ENCODE results near the gene FOXN1. TPM values are rescaled to one million over a fixed set of nuclear protein-coding genes. Genes with fewer than 3 reads are reported as not detected.

The FOXN1 gene
- total RNA-seq, 1 experiment from 2014 or later: 0.48 TPM

DNA sequence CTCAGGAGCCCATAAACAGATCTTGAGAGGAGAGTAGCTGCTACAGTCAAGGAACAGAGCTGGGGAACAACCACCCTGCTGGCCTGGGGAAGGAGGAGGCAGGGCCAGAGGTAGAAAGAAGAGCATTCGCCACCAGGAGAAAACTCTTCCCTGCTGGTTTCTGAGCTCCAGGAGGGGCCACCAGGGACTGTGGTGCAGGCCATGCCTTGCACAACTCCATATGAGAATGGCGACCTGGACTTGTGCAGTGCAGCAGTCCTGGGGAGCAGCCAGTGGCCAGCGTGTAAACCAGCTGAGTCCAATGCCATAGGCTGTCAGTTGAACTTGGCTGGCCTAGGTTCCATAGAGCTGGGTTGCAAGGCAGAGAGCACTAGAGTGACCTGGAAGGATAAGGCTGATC is 21.1 kb upstream of the FOXN1 start:
- H3K4me1 Mint-ChIP-seq (ENCODE audit: low read depth, unreplicated experiment): peaks cover 25% of the 10 kb centered on the region

DNA sequence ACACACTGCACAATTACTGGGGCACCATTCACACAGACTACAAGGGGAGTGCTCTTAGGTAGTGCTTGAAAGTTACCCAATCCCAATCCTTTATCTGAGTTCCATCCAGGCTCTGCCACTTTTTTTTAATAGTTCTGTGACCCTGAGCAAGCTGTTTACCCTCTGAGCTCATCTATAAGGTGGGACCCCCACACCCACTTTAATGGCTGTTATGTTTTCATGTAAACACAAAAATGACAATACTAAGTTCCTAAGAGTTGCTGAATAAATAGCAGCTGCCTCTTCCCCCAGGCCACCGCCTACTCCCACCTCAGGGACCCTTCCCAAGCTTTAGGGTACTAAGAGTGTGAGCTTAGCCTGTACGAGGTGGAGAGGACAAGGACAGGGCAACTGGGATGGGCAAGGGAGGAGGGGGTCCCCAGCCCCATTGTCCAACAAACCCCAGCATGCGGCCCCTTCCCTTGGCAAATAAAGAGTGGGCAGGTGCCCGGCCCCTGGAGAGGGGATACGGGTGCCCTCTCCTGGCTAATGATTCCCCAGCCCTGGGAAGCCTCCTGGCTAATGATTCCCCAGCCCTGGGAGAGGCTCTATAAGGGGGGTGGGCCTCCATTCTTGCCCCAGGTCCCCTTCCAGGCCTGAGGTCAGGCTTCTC is 18.1 kb upstream of the FOXN1 start:
- H3K9me3 Mint-ChIP-seq (ENCODE audit: unreplicated experiment): no peaks in the 10 kb centered on the region
- H3K4me3 Mint-ChIP-seq (ENCODE audit: unreplicated experiment): no peak overlapping the region
- POLR2A ChIA-PET: no interaction called here
- H3K4me3 ChIP-seq (ENCODE audit: low read depth, low read length): no peak overlapping the region
- H3K4me1 Mint-ChIP-seq (ENCODE audit: low read depth, unreplicated experiment): peaks cover 11% of the 10 kb centered on the region
- peaks cover 24% of the 10 kb centered on the region for H3K4me1 ChIP-seq
- H3K27me3 Mint-ChIP-seq (ENCODE audit: insufficient read depth, unreplicated experiment): no peaks in the 10 kb centered on the region
- no peaks in the 10 kb centered on the region for H3K9me3 ChIP-seq
- CTCF ChIA-PET: interaction anchor here (0.8 to 1.5 kb wide), 2 partner anchors 22 to 88 kb away, joined by 3 read pairs; no protein-coding TSS in a partner anchor
- no peaks in the 10 kb centered on the region for H3K36me3 Mint-ChIP-seq (ENCODE audit: insufficient read depth, unreplicated experiment)
- H3K27ac Mint-ChIP-seq (ENCODE audit: unreplicated experiment): no peak overlapping the region
- intact Hi-C loops (cut with micrococcal nuclease; ENCODE audit: unreplicated experiment): loop anchor here (2.0 kb wide), 1 partner anchor 13 kb away; no protein-coding TSS in a partner anchor
- no TSS peak for BruUV-seq (replicated peaks)
- H3K36me3 ChIP-seq (ENCODE audit: control insufficient read depth, insufficient read depth, low read length): no peaks in the 10 kb centered on the region
- DNase-seq: peak in 1 of 2 experiments; percentile 57
- TF ChIP-seq, protein P1, sequence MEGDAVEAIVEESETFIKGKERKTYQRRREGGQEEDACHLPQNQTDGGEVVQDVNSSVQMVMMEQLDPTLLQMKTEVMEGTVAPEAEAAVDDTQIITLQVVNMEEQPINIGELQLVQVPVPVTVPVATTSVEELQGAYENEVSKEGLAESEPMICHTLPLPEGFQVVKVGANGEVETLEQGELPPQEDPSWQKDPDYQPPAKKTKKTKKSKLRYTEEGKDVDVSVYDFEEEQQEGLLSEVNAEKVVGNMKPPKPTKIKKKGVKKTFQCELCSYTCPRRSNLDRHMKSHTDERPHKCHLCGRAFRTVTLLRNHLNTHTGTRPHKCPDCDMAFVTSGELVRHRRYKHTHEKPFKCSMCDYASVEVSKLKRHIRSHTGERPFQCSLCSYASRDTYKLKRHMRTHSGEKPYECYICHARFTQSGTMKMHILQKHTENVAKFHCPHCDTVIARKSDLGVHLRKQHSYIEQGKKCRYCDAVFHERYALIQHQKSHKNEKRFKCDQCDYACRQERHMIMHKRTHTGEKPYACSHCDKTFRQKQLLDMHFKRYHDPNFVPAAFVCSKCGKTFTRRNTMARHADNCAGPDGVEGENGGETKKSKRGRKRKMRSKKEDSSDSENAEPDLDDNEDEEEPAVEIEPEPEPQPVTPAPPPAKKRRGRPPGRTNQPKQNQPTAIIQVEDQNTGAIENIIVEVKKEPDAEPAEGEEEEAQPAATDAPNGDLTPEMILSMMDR (IDR thresholded peaks at IDR 0.05; ENCODE audit: insufficient read depth in 1 of 2, low read depth in 1 of 2, low read length in 1 of 2, severe bottlenecking in 1 of 2, unreplicated experiment in 1 of 2): peak in 1 of 2 experiments; percentile 55
- H3K27me3 ChIP-seq (replicated peaks; ENCODE audit: control insufficient read depth, insufficient read depth, low read length): no peaks in the 10 kb centered on the region

More for the DNA sequence above, 21.1 kb upstream of the FOXN1 start:
- intact Hi-C loops (cut with micrococcal nuclease; ENCODE audit: unreplicated experiment): no loop called here
- no TSS peak for BruUV-seq (replicated peaks)
- Histone ChIP-seq H3K4me1 (peaks cover 40% of the 10 kb centered on the region), H3K27me3 (replicated peaks; ENCODE audit: control insufficient read depth, insufficient read depth, low read length) (no peaks in the 10 kb centered on the region), H3K9me3 (no peaks in the 10 kb centered on the region), H3K4me3 (ENCODE audit: low read depth, low read length) (no peak overlapping the region), H3K36me3 (ENCODE audit: control insufficient read depth, insufficient read depth, low read length) (no peaks in the 10 kb centered on the region)
- ChIA-PET POLR2A (no interaction called here), CTCF (interaction anchor here (1.0 kb wide), 1 partner anchor 166 kb away, joined by 3 read pairs; the partner anchor contains the start of gene TMEM97)
- Mint-ChIP-seq H3K36me3 (ENCODE audit: insufficient read depth, unreplicated experiment) (no peaks in the 10 kb centered on the region), H3K27ac (ENCODE audit: unreplicated experiment) (no peak overlapping the region), H3K4me3 (ENCODE audit: unreplicated experiment) (no peak overlapping the region), H3K27me3 (ENCODE audit: insufficient read depth, unreplicated experiment) (no peaks in the 10 kb centered on the region), H3K9me3 (ENCODE audit: unreplicated experiment) (no peaks in the 10 kb centered on the region)
- TF ChIP-seq, protein P1 (IDR thresholded peaks at IDR 0.05; ENCODE audit: insufficient read depth in 1 of 2, low read depth in 1 of 2, low read length in 1 of 2, severe bottlenecking in 1 of 2, unreplicated experiment in 1 of 2): no peak
- no peak for DNase-seq

DNA sequence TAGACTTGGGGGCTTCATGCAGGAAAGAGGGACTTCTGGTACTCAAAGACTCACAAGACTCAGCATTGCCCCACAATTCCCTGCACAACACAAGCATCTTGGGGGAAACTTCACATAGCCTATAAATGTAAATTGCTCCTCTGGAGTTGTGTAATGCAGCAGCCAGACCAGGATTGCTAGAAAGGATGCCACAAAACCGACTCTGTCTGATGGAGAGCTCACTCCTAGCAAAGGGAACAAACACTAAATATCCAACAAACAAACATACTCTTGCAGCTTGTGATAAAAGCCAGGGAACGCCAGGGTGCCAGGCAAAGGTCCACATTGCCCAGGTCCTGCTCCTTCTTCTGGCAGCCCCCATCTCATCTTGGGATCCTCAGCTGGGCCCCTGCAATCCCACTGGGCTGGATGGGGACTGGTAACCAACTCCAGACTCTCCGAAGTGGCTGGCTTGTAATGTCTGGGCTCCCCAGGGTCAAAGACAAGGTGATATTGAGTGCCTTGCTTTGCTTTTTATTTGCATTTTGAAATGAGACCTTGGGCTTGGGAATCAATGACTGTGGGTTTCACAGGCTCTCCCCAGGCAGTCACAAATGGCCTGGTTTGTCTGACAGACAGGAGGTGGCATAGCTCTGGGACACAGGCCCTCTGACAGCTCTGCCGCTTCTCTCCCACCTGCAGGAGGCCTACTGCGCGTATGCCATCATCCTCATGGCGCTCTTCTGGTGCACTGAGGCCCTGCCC is 17.4 kb upstream of the FOXN1 start:
- H3K27ac Mint-ChIP-seq (ENCODE audit: unreplicated experiment): no peak overlapping the region
- no peaks in the 10 kb centered on the region for H3K9me3 ChIP-seq
- peaks cover 9% of the 10 kb centered on the region for H3K4me1 Mint-ChIP-seq (ENCODE audit: low read depth, unreplicated experiment)
- no peaks in the 10 kb centered on the region for H3K27me3 ChIP-seq (replicated peaks; ENCODE audit: control insufficient read depth, insufficient read depth, low read length)
- BruUV-seq (replicated peaks): no TSS peak
- no peaks in the 10 kb centered on the region for H3K36me3 ChIP-seq (ENCODE audit: control insufficient read depth, insufficient read depth, low read length)
- peaks cover 24% of the 10 kb centered on the region for H3K4me1 ChIP-seq
- TF ChIP-seq, protein P1 (IDR thresholded peaks at IDR 0.05; ENCODE audit: insufficient read depth in 1 of 2, low read depth in 1 of 2, low read length in 1 of 2, severe bottlenecking in 1 of 2, unreplicated experiment in 1 of 2): no peak
- intact Hi-C loops (cut with micrococcal nuclease; ENCODE audit: unreplicated experiment): loop anchor here (2.0 kb wide), 1 partner anchor 14 kb away; no protein-coding TSS in a partner anchor
- H3K27me3 Mint-ChIP-seq (ENCODE audit: insufficient read depth, unreplicated experiment): no peaks in the 10 kb centered on the region
- ChIA-PET POLR2A (interaction anchor here (0.9 kb wide), 1 partner anchor 88 kb away, joined by 5 read pairs; no protein-coding TSS in a partner anchor), CTCF (no interaction called here)
- H3K36me3 Mint-ChIP-seq (ENCODE audit: insufficient read depth, unreplicated experiment): no peaks in the 10 kb centered on the region
- H3K9me3 Mint-ChIP-seq (ENCODE audit: unreplicated experiment): no peaks in the 10 kb centered on the region
- H3K4me3 Mint-ChIP-seq (ENCODE audit: unreplicated experiment): no peak overlapping the region
- DNase-seq: no peak
- H3K4me3 ChIP-seq (ENCODE audit: low read depth, low read length): no peak overlapping the region
